ENCODE data around the gene DENND2A.
"Not testable (repeated sequence)": the region's sequence is repeated elsewhere in the genome, so short reads cannot be mapped to it uniquely, and the experiment has no call there.

DENND2A gene

DNA sequence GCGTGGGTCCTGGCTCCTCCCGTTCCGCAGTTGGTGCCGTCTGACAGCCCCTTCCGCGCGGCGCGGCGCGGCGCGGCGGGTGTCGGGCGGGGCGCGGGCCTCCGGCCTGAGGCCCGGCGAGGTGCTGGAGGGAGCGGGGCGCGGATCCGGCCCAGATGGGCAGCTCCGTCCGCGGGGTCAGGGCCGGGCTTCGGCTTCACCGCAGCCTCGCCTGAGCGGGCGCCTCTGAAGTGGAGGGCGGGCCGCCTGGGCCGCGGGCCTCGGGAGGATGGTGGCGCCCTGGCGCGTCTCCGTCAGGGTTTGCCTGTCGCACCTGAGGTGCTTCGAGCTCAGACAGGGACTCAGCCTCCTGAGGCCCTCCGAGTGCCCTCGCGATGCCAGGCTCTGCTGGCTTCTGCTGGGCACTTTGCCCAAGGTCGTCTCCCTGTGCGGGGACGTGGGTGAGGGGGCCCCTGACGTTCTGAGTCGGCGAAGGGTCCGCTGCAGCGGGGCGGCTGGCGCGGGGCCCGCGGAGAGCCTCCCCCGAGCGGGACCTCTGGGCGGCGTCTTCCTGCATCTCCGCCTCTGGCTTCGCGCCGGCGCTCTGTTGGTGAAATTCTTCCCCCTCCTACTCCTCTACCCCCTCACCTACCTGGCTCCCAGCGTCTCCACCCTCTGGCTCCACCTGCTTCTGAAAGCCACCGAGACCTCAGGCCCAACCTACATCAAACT is 32.6 kb upstream of the DENND2A start:
- no peak for DNase-seq

DNA sequence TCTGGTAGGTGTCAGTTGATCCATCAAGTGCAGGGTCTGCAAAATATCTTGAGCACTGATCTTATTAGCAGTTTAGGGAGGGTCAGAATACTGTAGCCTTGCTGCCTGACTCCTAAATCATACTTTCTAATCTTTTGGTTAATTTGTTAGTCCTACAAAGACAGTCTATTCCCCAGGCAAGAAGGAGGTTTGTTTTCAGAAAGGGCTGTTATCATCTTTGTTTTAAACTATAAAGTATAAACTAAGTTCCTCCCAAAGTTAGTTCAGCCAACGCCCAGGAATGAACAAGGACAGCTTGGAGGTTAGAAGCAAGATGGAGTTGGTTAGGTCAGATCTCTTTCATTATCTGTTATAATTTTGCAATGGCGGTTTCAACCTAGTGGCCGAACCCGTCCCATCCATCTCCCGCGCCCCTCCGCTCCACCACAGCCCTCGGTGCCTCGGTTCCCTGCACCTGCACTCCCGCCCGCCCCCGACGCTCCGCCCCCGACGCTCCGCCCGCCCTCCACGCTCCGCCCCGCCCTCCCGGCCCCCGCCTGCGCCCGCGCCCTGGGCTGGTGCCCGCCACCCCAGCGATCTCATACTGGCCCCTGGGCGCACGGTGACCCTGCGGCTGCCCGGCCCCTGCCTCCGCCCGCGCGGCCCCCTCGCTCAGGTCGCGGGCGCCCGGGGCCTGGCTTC is 31.9 kb upstream of the DENND2A start, which contains the start of gene ADCK2:
ADCK2 (plus strand) TSS at position 564 of the 681 bp plus-strand sequence. CDS start 386 bp downstream, outside the sequence.
- peak; percentile 26 for DNase-seq

DNA sequence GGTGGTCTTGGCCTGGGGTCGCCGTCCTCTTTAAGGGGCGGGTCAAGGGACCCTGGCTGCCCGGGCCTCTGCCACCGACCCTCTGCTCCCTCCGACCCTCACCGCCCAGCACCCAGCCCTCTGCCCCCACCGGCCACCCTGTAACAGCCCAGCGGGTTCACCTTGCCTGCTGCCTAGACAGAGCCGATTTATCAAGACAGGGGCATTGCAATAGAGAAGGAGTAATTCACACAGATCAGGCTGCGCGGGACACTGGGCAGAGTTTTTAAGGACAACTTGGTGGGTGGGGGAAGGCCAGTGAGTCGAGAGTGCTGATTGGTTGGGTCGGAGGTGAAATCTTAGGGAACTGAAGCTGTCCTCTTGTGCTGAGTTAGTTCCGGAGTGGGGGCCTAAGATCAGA is 31.4 kb upstream of the DENND2A start:
- DNase-seq, result no peak

DNA sequence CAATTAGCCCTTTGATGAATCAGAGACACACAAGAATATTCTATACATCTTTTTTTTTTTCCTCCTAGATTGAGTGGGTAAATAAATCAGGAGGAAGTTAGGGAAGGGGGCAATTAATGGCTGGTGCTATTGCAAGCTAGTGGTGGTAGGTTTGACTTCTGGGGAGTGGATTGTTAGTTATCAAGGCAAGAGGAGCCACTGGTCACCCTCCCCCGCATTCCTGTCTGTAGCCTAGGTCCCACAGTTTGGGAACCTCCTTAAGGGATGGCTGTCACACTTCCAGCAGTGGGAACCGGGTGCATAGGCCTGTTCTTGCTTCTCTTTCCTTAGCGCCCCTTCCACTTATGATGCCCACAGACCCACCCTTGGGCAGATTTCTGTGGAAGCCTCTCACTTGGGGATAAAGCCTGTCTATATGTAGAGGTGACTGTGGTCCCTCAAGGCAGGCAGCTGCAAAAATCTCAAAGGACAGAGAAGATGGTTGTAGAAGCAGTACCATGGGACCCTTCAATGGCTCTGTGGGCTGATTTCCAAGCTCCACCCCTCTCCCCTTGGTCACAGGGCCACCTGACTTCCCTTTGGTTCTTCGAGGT is 29.8 kb upstream of the DENND2A start:
- DNase-seq, result no peak

DNA sequence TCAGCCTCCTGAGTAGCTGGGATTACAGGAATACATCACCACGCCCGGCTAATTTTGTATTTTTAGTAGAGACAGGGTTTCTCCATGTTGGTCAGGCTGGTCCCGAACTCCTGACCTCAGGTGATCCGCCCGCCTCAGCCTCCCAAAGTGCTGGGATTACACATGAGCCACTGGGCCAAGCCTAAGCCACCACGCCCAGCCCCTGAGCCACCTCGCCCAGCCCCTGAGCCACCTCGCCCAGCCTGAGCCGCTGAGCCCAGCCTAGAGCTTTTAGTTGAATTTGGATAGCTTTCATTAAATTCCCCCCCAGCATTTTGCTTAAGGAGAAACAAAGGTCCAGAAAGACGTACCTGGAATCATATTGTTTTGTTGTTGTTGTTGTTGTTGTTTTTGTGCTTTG is 29.2 kb upstream of the DENND2A start:
- not testable (repeated sequence) for DNase-seq

DNA sequence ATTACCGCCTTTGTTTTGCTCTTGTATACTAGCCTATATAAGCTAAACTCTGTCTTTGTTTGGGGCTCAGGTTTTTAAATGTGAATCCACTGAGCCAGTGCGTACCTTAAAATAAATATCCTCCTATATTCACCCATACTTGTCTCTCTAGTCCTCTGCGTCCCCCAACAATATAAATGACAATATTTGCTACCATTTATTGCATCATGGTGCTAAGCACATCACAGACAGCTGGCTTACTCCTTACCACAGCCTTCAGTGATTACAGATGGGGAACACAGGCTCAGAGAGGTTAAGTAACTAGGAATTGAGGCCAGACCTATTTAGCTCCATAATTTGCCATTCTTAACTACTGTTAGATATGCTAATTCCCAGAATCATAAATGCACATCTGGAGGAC is 28.7 kb upstream of the DENND2A start:
- DNase-seq, result no peak

DNA sequence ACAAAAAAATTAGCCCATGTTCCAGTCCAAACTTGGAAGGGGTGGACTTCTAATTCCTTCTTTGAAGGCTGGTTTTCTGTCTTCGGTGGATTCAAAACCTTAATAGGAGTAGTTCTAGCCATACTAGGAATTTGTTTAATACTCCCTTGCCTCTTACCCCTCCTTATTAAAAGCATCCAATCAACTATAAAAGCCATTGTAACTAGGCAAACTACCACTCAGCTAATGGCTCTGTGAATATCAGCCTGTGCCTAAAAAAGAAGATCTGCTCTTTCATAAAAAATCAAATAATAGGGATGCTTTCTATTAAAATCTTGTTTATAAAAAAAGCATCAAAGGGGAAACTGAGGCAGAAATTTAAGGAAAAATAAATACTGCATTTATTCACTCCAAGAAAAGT is 28.0 kb upstream of the DENND2A start:
- no peak for DNase-seq

DNA sequence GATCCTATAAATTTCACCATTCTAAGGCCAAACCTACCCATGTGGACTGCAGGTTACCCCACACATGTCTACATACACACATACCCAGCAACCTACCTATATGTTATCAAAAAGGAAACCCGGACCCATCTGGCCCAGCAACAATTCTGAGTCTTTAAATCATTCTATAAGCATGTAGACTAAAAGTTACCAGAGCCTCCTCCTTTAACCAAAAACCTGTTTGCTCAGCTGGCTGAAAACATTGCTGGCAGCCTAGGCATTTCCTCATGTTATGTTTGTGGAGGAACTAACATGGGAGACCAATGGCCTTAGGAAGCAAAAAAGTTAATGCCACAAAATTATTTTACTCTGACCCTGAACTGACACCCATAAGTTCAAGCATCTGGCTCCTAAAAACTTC is 26.9 kb upstream of the DENND2A start:
- DNase-seq, result no peak

DNA sequence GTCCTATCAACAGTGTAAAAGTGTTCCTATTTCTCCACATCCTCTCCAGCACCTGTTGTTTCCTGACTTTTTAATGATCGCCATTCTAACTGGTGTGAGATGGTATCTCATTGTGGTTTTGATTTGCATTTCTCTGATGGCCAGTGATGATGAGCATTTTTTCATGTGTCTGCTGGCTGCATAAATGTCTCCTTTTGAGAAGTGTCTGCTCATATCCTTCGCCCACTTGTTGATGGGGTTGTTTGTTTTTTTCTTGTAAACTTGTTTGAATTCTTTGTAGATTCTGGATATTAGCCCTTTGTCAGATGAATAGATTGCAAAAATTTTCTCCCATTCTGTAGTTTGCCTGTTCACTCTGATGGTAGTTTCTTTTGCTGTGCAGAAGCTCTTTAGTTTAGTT is 22.3 kb upstream of the DENND2A start:
- not testable (repeated sequence) for DNase-seq

DNA sequence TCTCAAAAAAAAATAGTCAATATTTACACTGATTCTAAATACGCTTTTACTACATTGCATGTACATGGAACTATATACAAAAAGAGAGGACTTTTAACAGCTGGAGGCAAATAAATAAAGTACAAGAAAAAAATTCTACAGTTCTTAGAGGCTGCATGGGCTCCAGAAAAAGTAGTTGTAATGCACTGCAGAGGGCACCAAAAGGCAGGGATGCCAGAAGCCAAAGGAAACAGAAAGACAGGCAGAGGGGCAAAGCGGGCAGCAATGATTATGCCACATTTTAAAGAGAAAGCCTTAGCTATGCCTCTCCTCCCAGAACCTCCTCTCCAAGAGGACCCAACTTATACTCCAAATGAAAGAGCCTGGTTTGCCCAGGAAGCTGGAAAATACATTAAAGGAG is 20.5 kb upstream of the DENND2A start:
- DNase-seq, result no peak

DNA sequence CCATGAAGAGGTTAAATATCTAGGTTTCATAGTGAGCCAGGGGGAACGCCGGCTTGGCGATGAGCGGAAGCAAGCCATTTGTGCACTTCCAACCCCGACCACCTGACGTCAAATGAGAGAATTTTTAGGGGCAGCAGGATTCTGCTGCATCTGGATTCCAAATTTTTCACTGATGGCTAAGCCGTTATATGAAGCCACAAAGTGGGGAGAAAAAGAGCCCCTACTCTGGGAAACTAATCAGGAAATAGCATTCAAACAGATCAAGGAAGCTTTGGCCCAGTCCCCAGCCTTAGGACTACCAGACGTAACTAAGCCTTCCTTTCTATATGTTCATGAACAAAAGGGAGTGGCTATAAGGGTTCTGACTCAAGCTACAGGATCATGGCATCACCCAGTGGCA is 19.2 kb upstream of the DENND2A start:
- DNase-seq, result no peak

DNA sequence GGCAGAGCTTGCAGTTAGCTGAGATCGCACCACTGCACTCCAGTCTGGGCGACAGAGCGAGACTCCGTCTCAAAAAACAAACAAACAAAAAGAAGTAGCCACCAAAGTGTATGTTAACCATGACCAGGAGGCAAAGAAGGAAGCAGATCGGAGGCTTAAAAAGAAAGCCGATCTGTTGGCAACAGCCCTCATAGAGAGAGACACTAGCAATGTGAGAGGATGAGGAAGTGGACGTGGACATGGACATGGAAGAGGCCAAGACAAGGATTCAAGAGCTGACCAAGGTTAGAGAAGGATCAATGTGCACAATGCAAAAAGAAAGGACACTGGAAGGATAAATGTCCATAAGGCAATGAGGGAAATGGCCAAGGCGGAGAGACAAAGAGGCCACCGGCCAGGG is 17.3 kb upstream of the DENND2A start:
- no peak for DNase-seq

DNA sequence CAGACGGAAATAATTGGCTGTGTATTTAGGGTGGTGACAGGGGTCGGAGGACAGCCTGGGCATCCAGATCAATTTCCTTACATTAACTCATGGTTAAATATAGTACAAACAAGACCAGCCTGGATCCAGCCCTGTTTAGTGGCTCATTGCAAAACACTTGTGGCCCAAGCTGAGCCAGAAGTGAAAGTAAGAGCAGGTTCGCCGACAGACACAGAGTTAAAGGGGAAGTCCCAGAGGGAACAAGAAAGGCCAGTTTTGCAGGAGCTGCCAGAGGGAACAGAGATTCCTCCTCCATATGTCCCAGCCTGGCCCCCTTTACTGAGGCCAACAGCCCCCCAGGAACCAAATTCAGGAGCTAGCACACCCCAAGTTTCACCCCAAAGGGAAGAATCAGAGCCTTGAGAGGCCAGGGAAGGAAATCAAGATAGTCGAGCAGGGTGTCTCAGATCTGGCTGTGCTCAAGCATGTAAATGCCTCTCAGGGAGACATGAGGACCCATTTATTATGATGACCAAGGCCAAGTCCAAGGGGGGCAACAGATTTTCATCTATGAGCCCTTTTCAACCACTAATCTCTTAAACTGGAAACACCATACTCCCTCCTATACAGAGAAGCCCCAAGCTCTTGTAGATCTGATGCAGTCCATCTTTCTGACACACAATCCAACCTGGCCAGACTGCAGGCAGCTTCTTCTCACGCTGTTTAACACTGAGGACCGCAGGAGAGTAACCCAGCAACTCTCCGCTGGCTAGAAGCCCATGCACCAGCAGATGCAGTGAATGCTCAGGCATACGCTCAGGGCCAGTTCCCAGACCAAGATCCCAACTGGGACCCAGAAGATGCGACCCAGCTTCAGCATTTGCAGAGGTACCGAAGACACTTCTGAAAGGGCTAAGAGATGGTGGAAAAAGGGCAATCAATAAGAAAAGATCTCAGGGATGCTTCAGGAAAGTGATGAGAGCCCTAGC is 16.2 kb upstream of the DENND2A start:
- peak; percentile 20 for DNase-seq

DNA sequence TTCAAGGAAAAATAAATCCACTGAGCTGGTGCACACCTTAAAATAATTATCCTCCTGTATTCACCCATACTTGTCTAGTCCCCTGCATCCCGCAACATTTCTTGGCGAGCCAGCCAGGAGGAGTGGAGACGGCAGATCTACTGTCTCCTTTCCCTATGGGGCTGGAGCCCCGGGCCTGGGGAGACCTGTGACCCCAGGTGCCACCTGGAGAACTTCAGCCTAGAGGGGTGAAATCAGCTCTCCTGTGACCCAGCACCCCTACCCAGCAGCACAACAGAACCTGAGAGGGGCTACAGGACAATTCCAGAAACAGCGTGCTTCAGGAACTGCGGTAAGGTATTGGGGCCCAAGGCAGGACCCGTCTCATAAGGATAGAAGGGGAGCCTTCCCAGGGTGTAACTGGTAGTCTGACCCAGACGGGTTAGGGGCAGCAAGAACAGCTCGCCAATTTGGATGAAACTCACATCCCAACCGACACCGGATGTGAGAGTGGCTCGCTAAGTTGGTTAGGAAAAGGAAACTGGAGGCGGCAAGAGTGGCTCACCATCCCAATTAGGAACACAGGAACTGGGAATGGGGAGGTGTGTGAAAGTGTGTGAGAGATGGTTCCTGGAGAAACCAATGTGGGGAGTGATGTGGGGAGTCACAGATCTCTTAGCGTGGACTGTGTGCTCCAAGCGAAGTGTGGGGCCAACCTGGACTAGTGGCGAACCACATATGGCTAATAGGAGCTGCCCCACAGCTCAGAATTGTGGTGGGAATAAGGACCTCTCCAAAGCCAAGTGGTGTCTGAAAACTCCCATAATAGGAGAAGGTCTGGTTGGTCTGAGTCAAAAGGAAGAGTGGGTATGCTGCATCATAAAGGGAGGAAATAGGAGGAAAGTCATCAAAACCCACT is 15.1 kb upstream of the DENND2A start:
- DNase-seq, result no peak

DNA sequence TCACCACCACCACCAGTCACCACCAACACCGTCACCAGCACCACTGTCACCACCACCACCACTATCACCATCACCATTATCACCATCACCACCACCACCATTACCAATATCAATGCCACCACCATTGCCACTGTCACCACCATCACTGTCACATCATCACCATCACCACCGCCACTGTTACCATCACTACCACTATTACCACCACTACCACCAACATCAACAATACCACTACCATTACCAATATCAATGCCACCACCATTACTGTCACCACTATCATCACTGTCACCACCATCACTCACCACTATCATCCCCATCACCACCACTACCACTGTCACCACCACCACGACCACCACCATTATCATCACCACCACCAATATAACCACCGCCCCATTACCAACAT is 14.0 kb upstream of the DENND2A start:
- no peak for DNase-seq

DNA sequence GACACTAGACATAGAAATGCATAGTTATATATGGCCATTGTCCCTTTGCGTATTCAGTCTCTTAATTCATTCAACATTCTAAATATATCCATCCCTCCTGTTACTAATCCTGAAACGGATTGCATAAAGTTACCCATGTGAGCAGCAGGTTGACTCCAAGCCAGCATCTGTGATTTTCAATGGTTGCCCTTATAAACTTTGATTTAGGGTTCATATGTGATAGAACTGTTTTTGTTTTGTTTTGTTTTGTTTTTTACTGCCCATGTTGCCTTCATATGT is 13.4 kb upstream of the DENND2A start:
- DNase-seq, result no peak

DNA sequence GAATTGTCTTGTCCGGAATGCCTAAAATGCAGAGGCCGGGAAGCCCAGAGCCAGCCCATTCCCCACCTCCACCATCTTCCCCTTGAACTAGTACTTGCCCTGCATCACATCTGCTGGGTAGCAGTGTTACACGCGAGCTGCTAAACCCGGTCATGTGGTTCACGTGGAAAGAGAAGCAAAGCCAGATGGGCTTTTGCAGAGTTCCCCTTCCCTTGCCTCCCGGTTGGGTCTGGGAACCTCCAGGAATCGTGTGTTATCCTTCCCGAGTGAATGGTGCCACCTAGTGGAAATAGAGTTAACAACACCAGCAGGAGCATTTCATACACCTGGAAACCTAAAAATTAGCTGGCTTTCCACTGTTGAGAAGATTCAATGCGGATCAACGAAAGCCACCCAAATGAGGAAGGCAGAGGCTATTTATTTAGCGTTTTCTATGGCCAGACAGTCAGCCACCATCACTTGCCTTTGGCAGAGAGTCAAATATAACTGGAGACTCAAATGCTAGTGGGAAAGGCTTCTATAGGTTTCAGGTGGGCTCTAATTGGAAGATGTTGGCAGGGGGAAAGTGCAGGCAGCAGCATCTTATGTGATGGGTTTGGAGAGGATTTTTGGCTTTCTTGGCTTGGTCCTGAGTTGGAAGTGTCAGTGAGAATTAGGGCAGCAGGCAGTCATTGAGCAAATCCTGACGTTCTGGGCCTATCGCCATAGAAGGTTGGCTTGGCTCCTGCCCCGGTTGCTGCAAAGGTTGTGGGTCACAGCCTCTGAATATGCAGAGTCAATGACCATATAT is 12.9 kb upstream of the DENND2A start:
- DNase-seq, result no peak

DNA sequence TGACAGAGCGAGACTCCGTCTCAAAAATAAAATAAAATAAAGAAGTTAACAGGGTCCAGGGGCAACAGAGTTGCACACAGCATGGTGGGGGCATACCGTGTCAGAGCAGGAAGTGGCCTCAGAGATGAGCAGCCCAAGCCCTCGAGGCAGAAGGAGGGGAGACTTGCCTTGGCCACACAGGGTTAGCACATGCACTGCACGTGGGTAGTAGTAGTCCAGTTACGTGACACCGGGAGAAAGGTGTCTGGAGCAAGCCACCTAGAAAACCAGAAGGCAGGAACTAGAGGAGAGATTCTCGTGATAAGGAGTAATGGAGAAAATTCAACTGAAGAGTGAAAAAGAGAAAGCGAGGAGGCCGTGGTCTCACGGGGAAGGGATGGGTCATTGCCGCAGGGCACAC is 9.8 kb upstream of the DENND2A start:
- DNase-seq, result no peak

DNA sequence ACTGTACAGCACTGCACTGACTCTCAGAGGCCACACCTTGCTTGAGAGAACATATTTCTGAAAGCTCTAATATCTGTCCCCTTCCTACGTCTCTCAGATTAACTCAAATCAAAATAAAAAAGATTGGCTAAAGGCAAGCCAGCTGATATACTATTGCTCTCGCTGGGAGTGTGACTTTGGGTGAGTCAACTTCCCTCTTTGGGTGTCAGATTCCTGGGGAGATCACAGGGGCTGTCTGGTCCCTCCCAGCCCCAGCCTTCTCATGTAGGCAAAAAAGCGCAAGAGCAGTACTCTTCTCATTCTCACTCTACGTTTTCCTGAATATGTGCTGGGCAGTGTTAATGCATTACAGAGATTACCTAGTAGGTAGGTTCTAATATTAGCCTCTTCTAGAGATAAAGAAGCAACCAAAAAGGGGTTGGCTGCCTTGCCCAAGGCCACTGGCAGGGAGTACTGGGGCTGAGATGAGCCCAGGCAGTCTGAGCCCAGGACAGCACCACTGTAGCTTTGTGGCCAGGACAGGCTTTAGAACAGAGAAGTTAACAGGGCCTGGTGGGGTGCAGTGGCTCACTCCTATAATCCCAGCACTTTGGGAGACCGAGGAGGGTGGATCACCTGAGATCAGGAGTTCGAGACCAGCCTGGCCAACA is 9.1 kb upstream of the DENND2A start:
- DNase-seq, result no peak

DNA sequence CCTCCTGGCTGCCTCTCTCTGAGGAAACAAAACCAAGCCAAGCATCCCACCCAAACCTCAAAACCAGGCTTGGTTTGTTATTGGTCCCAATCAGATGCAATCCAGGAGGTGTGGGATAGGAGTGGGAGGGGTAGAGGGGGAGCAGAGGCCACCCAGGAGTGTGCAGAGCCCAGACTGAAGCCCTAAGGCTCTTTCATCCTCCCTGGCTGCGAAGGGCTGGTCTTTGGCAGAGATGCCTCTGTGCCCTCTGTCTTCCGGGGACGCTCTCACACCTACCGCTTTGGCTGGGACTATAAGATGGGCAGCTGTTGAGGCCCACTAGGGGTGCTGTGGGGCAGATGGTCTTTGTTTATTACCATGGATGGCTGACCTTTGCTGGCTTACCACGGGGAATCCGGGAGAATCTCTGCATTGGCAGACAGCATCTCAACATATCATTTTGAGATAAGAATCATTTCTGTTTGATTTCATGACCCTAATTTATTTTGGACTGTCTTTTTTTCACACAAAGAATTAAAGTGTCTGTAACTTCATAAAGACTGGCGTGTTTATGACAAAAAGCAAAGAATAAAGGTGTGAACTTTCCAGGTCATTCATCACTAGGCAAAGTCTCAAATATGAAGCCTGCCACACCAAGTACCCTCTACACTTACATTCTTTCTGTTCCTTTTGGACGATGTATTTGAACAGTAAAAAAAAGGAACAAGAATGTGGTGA is 6.5 kb upstream of the DENND2A start:
- DNase-seq, result no peak

Data from NK-92 treated with Interleukin-12 subunit alpha and Interleukin-12 subunit beta, amount 100 ng/mL, for 24 hours (cell line).